PFSK-1 (cell line): ENCODE data around the gene YES1.

ENCODE experiments used
- FOXP2 ChIP-seq: optimal IDR thresholded peaks from 2 replicates; pipeline ENCODE3; 2011; ENCODE audit warnings: borderline replicate concordance, control low read depth, inconsistent platforms; ENCODE audit not compliant: insufficient read depth; ENCODE audit errors: extremely low read length, extremely low read depth
- POLR2AphosphoS5 ChIP-seq: IDR thresholded peaks from 2 replicates; pipeline ENCODE4 v1.6.1; 2012; ENCODE audit warnings: low read depth, mild to moderate bottlenecking, control low read depth, low read length, moderate library complexity
- TAF1 ChIP-seq: IDR thresholded peaks from 2 replicates; pipeline ENCODE4 v1.6.1; 2012; ENCODE audit warnings: low read length, control low read depth, borderline replicate concordance; ENCODE audit not compliant: insufficient read depth
- TF ChIP-seq, protein P1 (sequence below), 2 experiments: IDR thresholded peaks; 2 replicates each; pipeline versions ENCODE4 v1.6.1 to v1.8.0; 2011 to 2012; ENCODE audit warnings: low read depth in 2 of 2, low read length in 2 of 2, control low read depth in 1 of 2, inconsistent platforms in 1 of 2, mild to moderate bottlenecking in 1 of 2, moderate library complexity in 1 of 2; ENCODE audit not compliant: insufficient read depth in 1 of 2

DNA sequence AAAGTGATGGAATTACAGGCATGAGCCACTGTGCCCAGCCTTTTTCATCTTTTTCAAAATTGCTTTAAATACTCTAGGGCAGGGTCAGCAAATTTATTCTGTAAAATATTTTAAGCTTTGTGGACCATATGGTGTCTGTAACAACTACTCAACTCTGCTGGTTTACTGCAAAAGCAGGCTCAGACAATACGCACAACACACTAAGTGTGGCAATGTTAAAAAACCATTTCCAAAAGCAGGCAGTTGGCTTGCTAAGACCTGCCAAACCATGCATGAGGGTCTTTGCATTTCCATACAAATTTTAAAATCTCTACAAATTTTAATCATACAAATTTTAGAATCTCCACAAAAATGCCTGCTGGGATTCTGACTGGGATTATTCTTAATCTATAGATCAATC is 44.1 kb downstream of the YES1 start:
- TF ChIP-seq POLR2AphosphoS5 (no peak), TAF1 (no peak), FOXP2 (no peak)
- TF ChIP-seq, protein P1, sequence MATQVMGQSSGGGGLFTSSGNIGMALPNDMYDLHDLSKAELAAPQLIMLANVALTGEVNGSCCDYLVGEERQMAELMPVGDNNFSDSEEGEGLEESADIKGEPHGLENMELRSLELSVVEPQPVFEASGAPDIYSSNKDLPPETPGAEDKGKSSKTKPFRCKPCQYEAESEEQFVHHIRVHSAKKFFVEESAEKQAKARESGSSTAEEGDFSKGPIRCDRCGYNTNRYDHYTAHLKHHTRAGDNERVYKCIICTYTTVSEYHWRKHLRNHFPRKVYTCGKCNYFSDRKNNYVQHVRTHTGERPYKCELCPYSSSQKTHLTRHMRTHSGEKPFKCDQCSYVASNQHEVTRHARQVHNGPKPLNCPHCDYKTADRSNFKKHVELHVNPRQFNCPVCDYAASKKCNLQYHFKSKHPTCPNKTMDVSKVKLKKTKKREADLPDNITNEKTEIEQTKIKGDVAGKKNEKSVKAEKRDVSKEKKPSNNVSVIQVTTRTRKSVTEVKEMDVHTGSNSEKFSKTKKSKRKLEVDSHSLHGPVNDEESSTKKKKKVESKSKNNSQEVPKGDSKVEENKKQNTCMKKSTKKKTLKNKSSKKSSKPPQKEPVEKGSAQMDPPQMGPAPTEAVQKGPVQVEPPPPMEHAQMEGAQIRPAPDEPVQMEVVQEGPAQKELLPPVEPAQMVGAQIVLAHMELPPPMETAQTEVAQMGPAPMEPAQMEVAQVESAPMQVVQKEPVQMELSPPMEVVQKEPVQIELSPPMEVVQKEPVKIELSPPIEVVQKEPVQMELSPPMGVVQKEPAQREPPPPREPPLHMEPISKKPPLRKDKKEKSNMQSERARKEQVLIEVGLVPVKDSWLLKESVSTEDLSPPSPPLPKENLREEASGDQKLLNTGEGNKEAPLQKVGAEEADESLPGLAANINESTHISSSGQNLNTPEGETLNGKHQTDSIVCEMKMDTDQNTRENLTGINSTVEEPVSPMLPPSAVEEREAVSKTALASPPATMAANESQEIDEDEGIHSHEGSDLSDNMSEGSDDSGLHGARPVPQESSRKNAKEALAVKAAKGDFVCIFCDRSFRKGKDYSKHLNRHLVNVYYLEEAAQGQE (IDR thresholded peaks at IDR 0.05; ENCODE audit: insufficient read depth in 1 of 2, low read depth in 2 of 2, low read length in 2 of 2): no peak
